Stimulated activated CD8-positive, alpha-beta memory T cell treated with anti-CD3 and anti-CD28 coated beads, Interleukin-2, amount 100 ng/mL, for 48 hours (primary cell): ENCODE results near the gene NPTN.
"Not testable (repeated sequence)": the region's sequence is repeated elsewhere in the genome, so short reads cannot be mapped to it uniquely, and the experiment has no call there.

Source experiments
- DNase-seq, 2 donors: peaks; one replicate each; pipeline ENCODE4 v3.0.0-alpha.2; 2020; ENCODE audit warnings: low read depth in 2 of 2

NPTN gene

GRCh38 chr15:73633111-73633990 lies at the start of gene NPTN:
Gene NPTN, minus strand, starts transcription at chr15:73633389. Its CDS starts 174 bp downstream, at chr15:73633215.
- peak; percentile 98 for DNase-seq

- no peak for DNase-seq
These were observed 49.5 kb upstream of the NPTN start for GRCh38 chr15:73682600-73683090.

GRCh38 chr15:73681856-73682599 lies 48.8 kb upstream of the NPTN start:
- DNase-seq = no peak

GRCh38 chr15:73681063-73681462 lies 47.9 kb upstream of the NPTN start:
- DNase-seq = no peak

GRCh38 chr15:73680549-73680948 lies 47.4 kb upstream of the NPTN start:
- no peak for DNase-seq

- no peak for DNase-seq
These were observed 46.8 kb upstream of the NPTN start for GRCh38 chr15:73679964-73680363.

- no peak for DNase-seq
These were observed 46.0 kb upstream of the NPTN start for GRCh38 chr15:73679180-73679579.

GRCh38 chr15:73678498-73678897 lies 45.3 kb upstream of the NPTN start:
- no peak for DNase-seq

- DNase-seq = no peak
These were observed 44.5 kb upstream of the NPTN start for GRCh38 chr15:73677733-73678132.

- DNase-seq = peak in 1 of 2 donors; percentile 32
These were observed 44.0 kb upstream of the NPTN start for GRCh38 chr15:73677146-73677607.

- no peak for DNase-seq
These were observed 41.4 kb upstream of the NPTN start for GRCh38 chr15:73674587-73674986.

GRCh38 chr15:73660455-73660854 lies 27.3 kb upstream of the NPTN start:
- no peak for DNase-seq

- DNase-seq = no peak
These were observed 25.5 kb upstream of the NPTN start for GRCh38 chr15:73658645-73659044.

GRCh38 chr15:73655724-73656123 lies 22.5 kb upstream of the NPTN start:
- no peak for DNase-seq

GRCh38 chr15:73654659-73655058 lies 21.5 kb upstream of the NPTN start:
- DNase-seq = no peak

GRCh38 chr15:73650416-73651126 lies 17.4 kb upstream of the NPTN start:
- no peak for DNase-seq

- DNase-seq = no peak
These were observed 14.8 kb upstream of the NPTN start for GRCh38 chr15:73648014-73648295.

- no peak for DNase-seq
These were observed 14.2 kb upstream of the NPTN start for GRCh38 chr15:73647259-73648013.

GRCh38 chr15:73639464-73639863 lies 6.3 kb upstream of the NPTN start:
- DNase-seq = not testable (repeated sequence)

- no peak for DNase-seq
These were observed 4.3 kb upstream of the NPTN start for GRCh38 chr15:73637527-73637926.

- no peak for DNase-seq
These were observed 854 bp upstream of the NPTN start for GRCh38 chr15:73633991-73634495.
